ENCODE data around the gene GFRA4. TPM values are rescaled to one million over a fixed set of nuclear protein-coding genes. Genes with fewer than 3 reads are reported as not detected.
"Not testable (repeated sequence)": the region's sequence is repeated elsewhere in the genome, so short reads cannot be mapped to it uniquely, and the experiment has no call there.

GFRA4 gene
- total RNA-seq, 1 donor, result not detected

DNA sequence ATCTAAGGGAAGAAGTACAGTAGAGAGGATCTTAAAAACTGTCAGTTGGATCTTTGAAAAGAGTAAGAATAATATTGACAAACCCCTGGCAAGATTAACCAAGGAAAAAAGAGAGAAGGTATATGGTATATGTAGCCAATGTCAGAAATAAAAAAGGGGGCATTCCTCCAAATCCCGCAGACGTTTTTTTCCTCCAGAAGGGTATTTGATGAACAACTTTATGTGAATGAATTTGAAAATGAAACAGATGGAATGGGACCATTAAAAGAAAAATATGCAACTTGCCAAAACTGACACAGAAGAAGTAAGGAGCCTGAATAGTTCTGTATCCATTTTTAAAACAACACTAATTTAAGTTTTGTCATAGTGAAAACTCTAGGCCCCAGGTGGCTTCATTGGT lies 35.7 kb downstream of the GFRA4 start:
- DNase-seq (ENCODE audit: low read depth), result no peak
- no peak overlapping the region for H3K4me3 ChIP-seq (ENCODE audit: low read depth, low read length)
- TF ChIP-seq, protein P1, sequence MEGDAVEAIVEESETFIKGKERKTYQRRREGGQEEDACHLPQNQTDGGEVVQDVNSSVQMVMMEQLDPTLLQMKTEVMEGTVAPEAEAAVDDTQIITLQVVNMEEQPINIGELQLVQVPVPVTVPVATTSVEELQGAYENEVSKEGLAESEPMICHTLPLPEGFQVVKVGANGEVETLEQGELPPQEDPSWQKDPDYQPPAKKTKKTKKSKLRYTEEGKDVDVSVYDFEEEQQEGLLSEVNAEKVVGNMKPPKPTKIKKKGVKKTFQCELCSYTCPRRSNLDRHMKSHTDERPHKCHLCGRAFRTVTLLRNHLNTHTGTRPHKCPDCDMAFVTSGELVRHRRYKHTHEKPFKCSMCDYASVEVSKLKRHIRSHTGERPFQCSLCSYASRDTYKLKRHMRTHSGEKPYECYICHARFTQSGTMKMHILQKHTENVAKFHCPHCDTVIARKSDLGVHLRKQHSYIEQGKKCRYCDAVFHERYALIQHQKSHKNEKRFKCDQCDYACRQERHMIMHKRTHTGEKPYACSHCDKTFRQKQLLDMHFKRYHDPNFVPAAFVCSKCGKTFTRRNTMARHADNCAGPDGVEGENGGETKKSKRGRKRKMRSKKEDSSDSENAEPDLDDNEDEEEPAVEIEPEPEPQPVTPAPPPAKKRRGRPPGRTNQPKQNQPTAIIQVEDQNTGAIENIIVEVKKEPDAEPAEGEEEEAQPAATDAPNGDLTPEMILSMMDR (IDR thresholded peaks at IDR 0.05; ENCODE audit: insufficient read depth, low read length), result no peak

DNA sequence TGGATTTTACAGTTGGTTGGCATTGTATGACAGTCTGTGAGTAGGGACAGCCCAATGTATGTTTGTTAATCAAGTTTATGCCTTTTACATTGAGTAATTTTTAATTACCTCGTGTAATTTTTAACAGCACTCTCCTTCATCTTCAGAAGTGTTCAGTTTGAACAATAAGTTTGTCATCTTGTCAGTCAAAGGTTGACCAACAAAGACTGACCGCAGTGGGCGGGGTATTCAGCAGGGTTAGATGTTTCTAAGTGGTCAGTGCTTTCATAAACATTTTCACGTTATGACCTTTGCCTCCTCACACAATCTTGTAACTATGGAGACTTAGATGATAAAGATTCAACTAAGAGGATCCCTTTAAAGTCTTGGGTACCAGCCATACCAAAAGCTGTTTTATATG lies 40.8 kb downstream of the GFRA4 start:
- DNase-seq (ENCODE audit: low read depth), result no peak
- no peak overlapping the region for H3K4me3 ChIP-seq (ENCODE audit: low read depth, low read length)
- TF ChIP-seq, protein P1 (IDR thresholded peaks at IDR 0.05; ENCODE audit: insufficient read depth, low read length), result no peak

DNA sequence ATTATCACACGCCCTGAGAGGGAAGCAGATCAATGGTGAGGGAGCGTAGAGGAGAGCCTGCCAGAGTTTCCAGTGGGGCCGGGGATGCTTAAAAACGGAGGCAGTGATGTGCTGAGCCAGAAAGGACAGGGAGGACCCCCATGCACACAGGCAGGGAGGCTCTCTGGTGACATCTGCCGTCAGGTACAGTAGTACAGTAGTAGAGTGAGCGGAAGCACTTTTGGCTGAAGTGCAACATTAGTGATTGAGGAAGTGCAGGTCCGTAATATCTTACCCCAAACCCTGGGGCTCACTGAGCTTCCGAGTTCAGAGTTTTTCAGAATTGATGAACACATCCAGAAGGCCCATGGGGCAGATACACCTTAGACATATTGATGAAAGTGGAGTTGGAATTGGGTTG lies 42.1 kb downstream of the GFRA4 start:
- DNase-seq (ENCODE audit: low read depth), result no peak
- H3K4me3 ChIP-seq (ENCODE audit: low read depth, low read length), result no peak overlapping the region
- TF ChIP-seq, protein P1 (IDR thresholded peaks at IDR 0.05; ENCODE audit: insufficient read depth, low read length), result no peak

DNA sequence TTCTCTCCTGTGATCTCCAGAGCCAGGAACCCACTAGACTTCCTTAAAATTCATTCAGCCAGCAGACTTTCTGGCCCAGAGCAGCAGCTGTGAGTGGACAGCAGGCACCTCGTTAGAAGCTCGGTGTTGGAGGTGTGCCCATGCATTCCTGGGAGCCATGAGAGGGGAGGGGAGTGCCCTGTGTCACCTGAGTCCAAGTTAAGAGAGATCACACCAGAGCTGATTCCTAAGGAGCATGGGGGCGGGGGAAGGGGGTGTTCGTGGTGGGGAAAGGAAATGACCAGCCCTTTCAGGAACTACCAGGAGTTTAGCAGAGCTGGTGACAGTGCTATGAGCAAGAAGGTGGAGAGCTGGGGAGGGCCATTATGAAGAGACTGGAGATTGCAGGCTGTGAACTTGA lies 46.9 kb downstream of the GFRA4 start:
- DNase-seq (ENCODE audit: low read depth), result peak; percentile 22
- H3K4me3 ChIP-seq (ENCODE audit: low read depth, low read length), result no peak overlapping the region
- TF ChIP-seq, protein P1 (IDR thresholded peaks at IDR 0.05; ENCODE audit: insufficient read depth, low read length), result no peak

DNA sequence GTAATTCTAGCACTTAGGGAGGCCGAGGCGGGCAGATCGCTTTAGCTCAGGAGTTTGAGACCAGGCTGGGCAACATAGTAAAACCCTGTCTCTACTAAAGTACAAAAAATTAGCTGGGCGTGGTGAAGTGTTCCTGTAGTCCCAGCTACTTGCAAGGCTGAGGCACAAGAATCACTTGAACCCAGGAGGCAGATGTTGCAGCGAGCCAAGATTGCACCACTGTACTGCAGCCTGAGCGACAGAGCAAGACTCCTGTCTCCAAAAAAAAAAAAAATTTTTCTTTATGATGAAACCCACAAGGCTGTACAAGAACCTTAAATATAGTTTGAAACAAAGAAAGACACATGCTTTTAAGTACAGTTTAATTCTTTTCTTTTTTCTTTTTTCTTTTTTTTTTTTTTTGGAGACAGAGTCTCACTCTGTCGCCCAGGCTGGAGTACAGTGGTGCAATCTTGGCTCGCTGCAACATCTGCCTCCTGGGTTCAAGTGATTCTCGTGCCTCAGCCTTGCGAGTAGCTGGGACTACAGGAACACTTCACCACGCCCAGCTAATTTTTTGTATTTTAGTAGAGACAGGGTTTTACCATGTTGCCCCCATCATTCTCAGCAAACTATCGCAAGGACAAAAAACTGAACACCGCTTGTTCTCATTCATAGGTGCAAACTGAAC lies 47.9 kb downstream of the GFRA4 start:
- not testable (repeated sequence) for H3K4me3 ChIP-seq (ENCODE audit: low read depth, low read length); DNase-seq (ENCODE audit: low read depth)

DNA sequence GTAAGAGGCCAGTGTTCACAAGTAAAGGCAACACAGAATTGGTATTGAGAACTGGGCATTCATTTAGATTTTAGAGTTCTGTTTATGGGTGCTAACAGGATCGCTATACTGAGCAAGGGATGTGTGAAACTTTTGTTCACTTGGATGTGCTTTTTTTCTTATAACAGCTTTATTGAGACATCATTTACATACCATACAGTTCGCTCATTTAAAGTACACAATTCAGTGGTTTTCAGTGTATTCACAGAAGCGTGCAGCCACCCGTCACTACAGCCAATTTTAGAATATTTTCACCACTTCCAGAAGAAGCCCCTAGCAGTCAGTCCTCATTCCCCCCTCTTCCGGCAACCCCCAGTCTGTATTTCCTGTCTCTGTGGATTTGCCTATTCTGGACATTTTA lies 48.7 kb downstream of the GFRA4 start:
- DNase-seq (ENCODE audit: low read depth), result no peak
- no peak overlapping the region for H3K4me3 ChIP-seq (ENCODE audit: low read depth, low read length)
- TF ChIP-seq, protein P1 (IDR thresholded peaks at IDR 0.05; ENCODE audit: insufficient read depth, low read length), result no peak

DNA sequence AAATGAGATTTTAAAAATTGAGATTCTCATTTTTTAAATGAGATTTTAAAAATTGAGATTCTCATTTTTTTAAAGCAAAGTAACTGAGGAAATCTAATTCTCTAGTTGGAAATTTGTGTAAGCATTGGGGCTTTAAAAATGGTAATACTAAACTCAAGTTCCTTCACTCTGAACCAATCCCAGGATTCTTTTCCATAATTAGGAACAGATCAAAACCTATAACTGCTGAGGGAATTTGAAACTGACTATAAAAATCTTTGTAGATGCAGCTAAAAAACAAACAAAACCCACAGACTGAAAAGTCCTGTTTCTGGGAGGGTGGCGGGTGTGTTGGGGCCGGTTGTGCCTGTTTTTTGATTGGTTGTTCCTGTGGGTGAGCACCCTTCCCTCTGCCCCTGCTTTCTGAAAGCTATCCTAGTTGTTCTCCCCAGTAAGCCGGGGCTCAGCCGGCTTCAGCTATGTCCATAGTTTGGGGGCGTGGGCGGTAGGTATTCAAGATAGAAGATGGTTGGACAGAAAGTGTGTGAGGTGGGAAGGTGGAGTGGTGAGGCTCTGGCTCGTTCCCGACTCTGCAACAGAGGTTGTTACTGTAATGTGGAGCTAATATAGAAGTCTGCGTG lies 49.3 kb downstream of the GFRA4 start:
- no peak overlapping the region for H3K4me3 ChIP-seq (ENCODE audit: low read depth, low read length)
- no peak for DNase-seq (ENCODE audit: low read depth)
- TF ChIP-seq, protein P1 (IDR thresholded peaks at IDR 0.05; ENCODE audit: insufficient read depth, low read length), result no peak
